ENCODE measurements around the gene PIK3C2G.

DNA sequence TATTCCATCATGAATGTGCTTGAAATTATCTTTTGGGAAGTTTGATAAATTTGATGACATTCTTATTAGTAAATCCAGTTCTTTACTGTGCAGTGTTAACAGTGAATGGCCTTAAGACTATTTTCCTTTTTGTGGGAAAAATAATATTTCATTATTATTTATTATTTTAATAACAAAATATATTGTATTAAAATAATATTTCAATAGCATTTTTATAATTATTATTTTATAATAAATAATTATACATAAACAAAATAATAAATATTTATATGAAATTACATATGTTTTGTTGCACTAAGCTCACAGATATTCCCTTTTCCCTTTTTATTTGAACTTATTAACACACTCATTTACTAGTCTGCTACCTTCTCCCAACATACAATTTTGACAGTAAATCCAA lies 33.6 kb downstream of the PIK3C2G start:
- TF ChIP-seq EZH2phosphoT487 (IDR thresholded peaks at IDR 0.05; ENCODE audit: insufficient read depth, low read depth) (no peak), EZH2 (IDR thresholded peaks at IDR 0.05; ENCODE audit: insufficient read depth, poor library complexity, severe bottlenecking) (no peak)
